H1 (cell line): ENCODE measurements around the gene GLRA2. TPM values are rescaled to one million over a fixed set of nuclear protein-coding genes. Genes with fewer than 3 reads are reported as not detected.

Experiments
- CTCF ChIA-PET: fragments of 300-600 bp; sonication (Branson Sonifier 250); formaldehyde crosslinking; loops from one replicate; lab custom pipeline; 2021; ENCODE audit not compliant: partially characterized antibody; lab: Charles Lee
- POLR2A ChIA-PET: fragments of 300-600 bp; sonication (Branson Sonifier 250); formaldehyde crosslinking; loops from one replicate; lab custom pipeline; 2021; ENCODE audit warnings: inconsistent platforms; ENCODE audit not compliant: partially characterized antibody; lab: Charles Lee
- DNase-seq, 2 experiments: peaks; one replicate each; pipeline versions ENCODE4 v3.0.0 to v3.0.0-alpha.2; 2010 to 2022; ENCODE audit warnings: low spot score in 2 of 2, low read depth in 1 of 2, mixed read lengths in 1 of 2
- FAIRE-seq: peaks from 2 replicates; lab custom pipeline; 2011; peaks lifted over from hg19 to GRCh38; lab: Jason Lieb, UNC
- H2AFZ ChIP-seq: 2 replicates; pipeline ENCODE4 v1.8.1; 2012; ENCODE audit warnings: low read length, inconsistent platforms
- H2AK5ac ChIP-seq: 2 replicates; pipeline ENCODE4 v1.6.1; 2013; ENCODE audit warnings: low read depth, low read length
- H2BK120ac ChIP-seq: replicated peaks from 2 replicates; pipeline ENCODE3; 2013; ENCODE audit warnings: low read depth, low read length, inconsistent platforms
- H2BK12ac ChIP-seq: 2 replicates; pipeline ENCODE4 v1.6.1; 2013; ENCODE audit warnings: low read depth, low read length
- H2BK15ac ChIP-seq: 2 replicates; pipeline ENCODE4 v1.6.1; 2013; ENCODE audit warnings: low read length
- H2BK20ac ChIP-seq: 2 replicates; pipeline ENCODE4 v1.6.1; 2013; ENCODE audit warnings: low read length
- H2BK5ac ChIP-seq: 2 replicates; pipeline ENCODE4 v1.6.1; 2013; ENCODE audit warnings: low read depth, low read length
- H3K14ac ChIP-seq: 2 replicates; pipeline ENCODE4 v1.6.1; 2013; ENCODE audit warnings: inconsistent platforms; ENCODE audit not compliant: insufficient read length
- H3K18ac ChIP-seq: 2 replicates; pipeline ENCODE4 v1.6.1; 2013; ENCODE audit warnings: low read length; ENCODE audit errors: extremely low read depth
- H3K23ac ChIP-seq: 2 replicates; pipeline ENCODE4 v1.6.1; 2013; ENCODE audit warnings: inconsistent platforms; ENCODE audit not compliant: insufficient read length
- H3K23me2 ChIP-seq: 2 replicates; pipeline ENCODE4 v1.6.1; 2013; ENCODE audit warnings: low read depth, low read length
- H3K27ac ChIP-seq: 2 replicates; pipeline ENCODE4 v1.6.1; 2011; ENCODE audit warnings: low read depth, low read length, inconsistent platforms
- H3K27me3 ChIP-seq, 4 experiments: replicated peaks in 1 of 4; 1 replicate in 1 of 4; 2 replicates in 3 of 4; pipeline versions ENCODE4 v1.6.1 to v1.8.1; 2011 to 2013; ENCODE audit warnings: low read length in 3 of 4, mild to moderate bottlenecking in 3 of 4, inconsistent platforms in 2 of 4, mixed read lengths in 2 of 4, moderate library complexity in 1 of 4; ENCODE audit not compliant: control insufficient read depth in 3 of 4, insufficient read depth in 3 of 4; ENCODE audit errors: extremely low read depth in 1 of 4
- H3K36me3 ChIP-seq, 4 experiments: 2 replicates each; pipeline versions ENCODE4 v1.6.1 to v1.8.1; 2011 to 2013; ENCODE audit warnings: mild to moderate bottlenecking in 4 of 4, low read length in 3 of 4, moderate library complexity in 2 of 4, control low read depth in 1 of 4, inconsistent platforms in 1 of 4; ENCODE audit not compliant: insufficient read depth in 4 of 4, control insufficient read depth in 2 of 4
- H3K4ac ChIP-seq: replicated peaks from 2 replicates; pipeline ENCODE3; 2013; ENCODE audit warnings: low read length, low read depth, mixed read lengths, inconsistent platforms; ENCODE audit not compliant: insufficient read length
- H3K4me1 ChIP-seq, 4 experiments: replicated peaks in 1 of 4; 1 replicate in 1 of 4; 2 replicates in 3 of 4; pipeline versions ENCODE4 v1.6.1 to v1.8.1; 2011 to 2013; ENCODE audit warnings: low read length in 3 of 4, inconsistent platforms in 2 of 4, mixed read lengths in 1 of 4; ENCODE audit not compliant: insufficient read depth in 4 of 4, control insufficient read depth in 3 of 4
- H3K4me2 ChIP-seq, 2 experiments: 2 replicates each; pipeline versions ENCODE4 v1.6.1 to v1.8.1; 2011 to 2013; ENCODE audit warnings: low read depth in 2 of 2, low read length in 2 of 2, control low read depth in 1 of 2, inconsistent platforms in 1 of 2, mild to moderate bottlenecking in 1 of 2; ENCODE audit not compliant: insufficient read depth in 1 of 2
- H3K4me3 ChIP-seq, 4 experiments: fragments of 200-600, 300-600 bp in 1 of 4; sonication (generic), shearing (Covaris generic), sonication (Bioruptor Twin) in 1 of 4; 2 replicates each; pipeline versions ENCODE4 v1.5.1 to v1.8.1; 2011 to 2016; ENCODE audit warnings: low read length in 4 of 4, low read depth in 3 of 4, control low read depth in 2 of 4, inconsistent platforms in 2 of 4, mild to moderate bottlenecking in 2 of 4, mixed read lengths in 1 of 4, moderate library complexity in 1 of 4; ENCODE audit not compliant: insufficient read depth in 2 of 4; ENCODE audit errors: extremely low read depth in 1 of 4
- H3K56ac ChIP-seq: replicated peaks from 2 replicates; pipeline ENCODE3; 2013; ENCODE audit warnings: low read depth, mild to moderate bottlenecking, mixed read lengths, low read length, inconsistent platforms; ENCODE audit not compliant: insufficient read length
- H3K79me1 ChIP-seq: 2 replicates; pipeline ENCODE4 v1.6.1; 2013; ENCODE audit warnings: low read depth, low read length, control low read depth
- H3K79me2 ChIP-seq, 2 experiments: 2 replicates each; pipeline versions ENCODE4 v1.6.1 to v1.8.1; 2012 to 2013; ENCODE audit warnings: low read length in 2 of 2, mild to moderate bottlenecking in 2 of 2, inconsistent platforms in 1 of 2; ENCODE audit not compliant: insufficient read depth in 2 of 2, control insufficient read depth in 1 of 2
- H3K9ac ChIP-seq, 4 experiments: replicated peaks in 1 of 4; 1 replicate in 1 of 4; 2 replicates in 3 of 4; pipeline versions ENCODE4 v1.6.1 to v1.8.1; 2011 to 2013; ENCODE audit warnings: low read depth in 3 of 4, low read length in 3 of 4, control low read depth in 2 of 4, mild to moderate bottlenecking in 2 of 4, moderate library complexity in 2 of 4, inconsistent platforms in 1 of 4; ENCODE audit errors: extremely low read depth in 1 of 4
- H3K9me3 ChIP-seq, 2 experiments: 2 replicates each; pipeline versions ENCODE4 v1.6.1 to v1.8.1; 2012 to 2013; ENCODE audit warnings: mild to moderate bottlenecking in 2 of 2, moderate library complexity in 2 of 2, control low read depth in 1 of 2, inconsistent platforms in 1 of 2, low read depth in 1 of 2, low read length in 1 of 2, mixed read lengths in 1 of 2; ENCODE audit not compliant: insufficient read depth in 2 of 2
- H4K20me1 ChIP-seq, 2 experiments: replicated peaks in 1 of 2; 2 replicates each; pipeline versions ENCODE3 to v1.8.1; 2011 to 2013; ENCODE audit warnings: inconsistent platforms in 2 of 2, low read length in 2 of 2, mild to moderate bottlenecking in 1 of 2; ENCODE audit not compliant: insufficient read depth in 2 of 2, control insufficient read depth in 1 of 2
- H4K5ac ChIP-seq: 2 replicates; pipeline ENCODE4 v1.6.1; 2013; ENCODE audit warnings: low read length, low read depth, mixed read lengths, inconsistent platforms; ENCODE audit not compliant: insufficient read length
- H4K8ac ChIP-seq: 2 replicates; pipeline ENCODE4 v1.8.0; 2013; ENCODE audit warnings: mild to moderate bottlenecking, moderate library complexity, low read length, inconsistent platforms; ENCODE audit not compliant: insufficient read depth; ENCODE audit errors: extremely low read depth
- H4K91ac ChIP-seq: replicated peaks from 2 replicates; pipeline ENCODE3; 2013; ENCODE audit warnings: low read length, mixed read lengths, inconsistent platforms; ENCODE audit not compliant: insufficient read length
- BRCA1 ChIP-seq: IDR thresholded peaks from 2 replicates; pipeline ENCODE4 v1.6.1; 2012; ENCODE audit warnings: low read depth, low read length, improper control_type of control experiment
- CTCF ChIP-seq, 3 experiments: IDR thresholded peaks; 1 replicate in 2 of 3; 2 replicates in 1 of 3; pipeline versions ENCODE4 v1.5.1 to v1.6.1; 2011; ENCODE audit warnings: low read length in 3 of 3, mild to moderate bottlenecking in 3 of 3, inconsistent platforms in 2 of 3, low read depth in 1 of 3, moderate library complexity in 1 of 3; ENCODE audit not compliant: insufficient read depth in 1 of 3; ENCODE audit errors: control extremely low read depth in 1 of 3
- E2F6 ChIP-seq: IDR thresholded peaks from 2 replicates; pipeline ENCODE4 v1.6.1; 2012; ENCODE audit warnings: inconsistent platforms
- RBBP5 ChIP-seq: IDR thresholded peaks from 2 replicates; pipeline ENCODE4 v1.7.1; 2012; ENCODE audit warnings: low read depth, mild to moderate bottlenecking, inconsistent platforms, low read length, moderate library complexity, borderline replicate concordance
- TBP ChIP-seq: IDR thresholded peaks from 2 replicates; pipeline ENCODE4 v1.6.1; 2011; ENCODE audit warnings: low read depth, low read length, improper control_type of control experiment
- TEAD4 ChIP-seq: IDR thresholded peaks from 2 replicates; pipeline ENCODE4 v1.6.1; 2012; ENCODE audit warnings: low read depth, low read length, inconsistent platforms, mixed read lengths
- WGBS, 2 experiments: shearing (Covaris generic) in 1 of 2; methylation state at CpG; one replicate each; pipeline versions ENCODE4 v1.1.6 to v1.1.7; 2013 to 2015; ENCODE audit warnings: low lambda C conversion rate in 2 of 2, mixed read lengths in 2 of 2, inconsistent platforms in 1 of 2, low coverage in 1 of 2, missing lambda C conversion rate in 1 of 2; ENCODE audit not compliant: insufficient replicate concordance in 2 of 2, insufficient coverage in 1 of 2, insufficient read length in 1 of 2; ENCODE audit errors: extremely low coverage in 1 of 2, missing lambda C conversion rate in 1 of 2; 5-methylcytosine and 5-hydroxymethylcytosine counted together
- polyA plus RNA-seq, 7 experiments: library from polyadenylated mRNA; depleted of rRNA in 3 of 7; stranded (reverse) in 5 of 7; unstranded in 2 of 7; fragments of >200 nt in 5 of 7; fragments of 200-250 nt in 2 of 7; gene quantifications; 1 replicate in 5 of 7; 2 replicates in 1 of 7; 4 replicates in 1 of 7; pipeline versions ENCODE4 v1.2.1 to v1.2.3, GENCODE V29; 2011 to 2013; ENCODE audit warnings: missing spikeins in 2 of 7, mixed read lengths in 2 of 7
- total RNA-seq: library from RNA; stranded (reverse); fragmentation: NEBNext Ultra II Directional; extraction: Animal tissue kit (Norgen Biotek cat#: 25700); gene quantifications from 2 replicates; pipeline ENCODE4 v1.2.1, GENCODE V29; 2021

GLRA2 gene
- total and polyA plus RNA-seq, 2 of the 8 experiments (the other 6 are each of a cell fraction or from before 2014, with no cell fraction given) = not detected

- FAIRE-seq = no peak
These were observed 32.7 kb upstream of the GLRA2 start for GRCh38 chrX:14496674-14497073.

More at GRCh38 chrX:14496674-14497073, 32.7 kb upstream of the GLRA2 start:
- H2BK20ac ChIP-seq = no peak overlapping the region
- no peak overlapping the region for H3K14ac ChIP-seq
- H2BK120ac ChIP-seq = no peak overlapping the region
- 88% methylated on average over 3 of the region's 3 CpGs; no CpG with 5 or more reads in 1 of the 2 experiments for WGBS, 2 experiments
- no peak overlapping the region for H2BK15ac ChIP-seq
- no peak overlapping the region for H3K4me2 ChIP-seq
- POLR2A ChIA-PET = no interaction called here
- H3K79me1 ChIP-seq = no peaks in the 10 kb centered on the region
- H3K56ac ChIP-seq = no peak overlapping the region
- H3K18ac ChIP-seq = no peak overlapping the region
- H3K79me2 ChIP-seq = no peaks in the 10 kb centered on the region
- TF ChIP-seq RBBP5 = no peak
- TF ChIP-seq CTCF (IDR thresholded peaks at IDR 0.05; ENCODE audit: control extremely low read depth in 1 of 3, insufficient read depth in 1 of 3, low read depth in 1 of 3, low read length in 3 of 3) = no peak
- TF ChIP-seq BRCA1 = no peak
- no peak for TF ChIP-seq TEAD4
- no peak for TF ChIP-seq TBP
- TF ChIP-seq E2F6 = no peak
- no peak for DNase-seq
- H4K20me1 ChIP-seq = no peaks in the 10 kb centered on the region
- no peak overlapping the region for H3K4ac ChIP-seq
- H3K36me3 ChIP-seq = no peaks in the 10 kb centered on the region
- CTCF ChIA-PET = no interaction called here
- H3K9me3 ChIP-seq = no peaks in the 10 kb centered on the region
- no peak overlapping the region for H3K27ac ChIP-seq
- no peaks in the 10 kb centered on the region for H3K23me2 ChIP-seq
- no peak overlapping the region for H3K23ac ChIP-seq
- no peak overlapping the region for H2BK12ac ChIP-seq
- no peaks in the 10 kb centered on the region for H3K27me3 ChIP-seq
- no peak overlapping the region for H3K9ac ChIP-seq
- H2BK5ac ChIP-seq = no peak overlapping the region
- no peak overlapping the region for H3K4me3 ChIP-seq
- no peak overlapping the region for H4K91ac ChIP-seq
- H2AFZ ChIP-seq = no peak overlapping the region
- no peak overlapping the region for H4K8ac ChIP-seq
- no peak overlapping the region for H4K5ac ChIP-seq
- H3K4me1 ChIP-seq = no peaks in the 10 kb centered on the region
- H2AK5ac ChIP-seq = no peak overlapping the region
